CD4-positive, alpha-beta T cell treated with Interleukin-17A for 1 hour (primary cell): ENCODE results near the gene WDR77.

ENCODE experiments used
- DNase-seq: peaks from one replicate; pipeline ENCODE4 v3.0.0-alpha.2; 2020

The WDR77 gene

GRCh38 chr1:111467865-111468716, 19.0 kb upstream of the WDR77 start:
- no peak for DNase-seq

- no peak for DNase-seq
Observed at GRCh38 chr1:111466480-111466879, 17.4 kb upstream of the WDR77 start.

- DNase-seq = no peak
Observed at GRCh38 chr1:111465754-111466153, 16.7 kb upstream of the WDR77 start.

GRCh38 chr1:111463029-111463683, 14.1 kb upstream of the WDR77 start:
- no peak for DNase-seq

- no peak for DNase-seq
Observed at GRCh38 chr1:111462370-111463028, 13.4 kb upstream of the WDR77 start.

- DNase-seq = no peak
Observed at GRCh38 chr1:111461765-111462164, 12.7 kb upstream of the WDR77 start.

GRCh38 chr1:111455642-111456031, 6.6 kb upstream of the WDR77 start:
- DNase-seq = no peak

- DNase-seq = no peak
Observed at GRCh38 chr1:111454859-111455641, 6.0 kb upstream of the WDR77 start.

GRCh38 chr1:111453706-111454105, 4.7 kb upstream of the WDR77 start:
- DNase-seq = no peak

- DNase-seq = no peak
Observed at GRCh38 chr1:111452581-111452980, 3.5 kb upstream of the WDR77 start.

- no peak for DNase-seq
Observed at GRCh38 chr1:111450185-111450584, 1.1 kb upstream of the WDR77 start.

GRCh38 chr1:111449703-111450017, 604 bp upstream of the WDR77 start:
- DNase-seq = no peak

- peak; percentile 14 for DNase-seq
Observed at GRCh38 chr1:111448482-111448917, 556 bp downstream of the WDR77 start.

- DNase-seq = no peak
Observed at GRCh38 chr1:111446967-111447892, 1.8 kb downstream of the WDR77 start.

- DNase-seq = no peak
Observed at GRCh38 chr1:111446546-111446945, 2.5 kb downstream of the WDR77 start.

- no peak for DNase-seq
Observed at GRCh38 chr1:111444031-111444430, 5.0 kb downstream of the WDR77 start.

GRCh38 chr1:111442457-111442856, 6.6 kb downstream of the WDR77 start:
- DNase-seq = no peak

- peak; percentile 77 for DNase-seq
Observed at GRCh38 chr1:111441573-111442192, 7.4 kb downstream of the WDR77 start.

GRCh38 chr1:111439461-111440351, 9.3 kb downstream of the WDR77 start:
- no peak for DNase-seq

GRCh38 chr1:111436726-111437125, 12.3 kb downstream of the WDR77 start:
- DNase-seq = no peak
